HG03060 (cell line): Measurements from ENCODE around the gene CCDC192.

Experiments used
- ATAC-seq: cut with Tn5 transposase; IDR thresholded peaks from one replicate; pipeline ENCODE4 v1.9.1; 2021; ENCODE audit warnings: low read depth, moderate number of reproducible peaks; ENCODE audit not compliant: unreplicated experiment

The CCDC192 gene

DNA sequence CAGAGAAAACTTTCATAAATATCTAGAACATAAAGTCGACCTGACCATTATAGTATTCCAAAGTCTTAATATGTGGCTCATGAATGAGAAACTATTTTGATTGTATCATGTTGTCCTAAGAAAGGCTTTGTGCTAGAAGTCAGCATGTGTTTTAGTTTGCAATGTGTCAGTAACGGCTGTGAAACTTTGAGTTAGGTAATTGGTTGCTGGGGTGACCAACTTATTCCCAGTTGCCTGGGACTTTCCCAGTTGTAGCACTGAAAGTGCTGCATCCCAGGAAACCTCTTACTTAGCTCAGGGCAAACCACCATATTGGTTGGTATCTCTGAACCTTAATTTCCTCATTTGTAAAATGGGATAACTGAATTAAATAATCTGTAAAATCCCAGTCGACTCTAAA, 265.8 kb downstream of the CCDC192 start:
- ATAC-seq: no peak

GRCh38 chr5:127969651-127970050, 266.5 kb downstream of the CCDC192 start:
- ATAC-seq: no peak

GRCh38 chr5:127970081-127970480, 266.9 kb downstream of the CCDC192 start:
- no peak for ATAC-seq

DNA sequence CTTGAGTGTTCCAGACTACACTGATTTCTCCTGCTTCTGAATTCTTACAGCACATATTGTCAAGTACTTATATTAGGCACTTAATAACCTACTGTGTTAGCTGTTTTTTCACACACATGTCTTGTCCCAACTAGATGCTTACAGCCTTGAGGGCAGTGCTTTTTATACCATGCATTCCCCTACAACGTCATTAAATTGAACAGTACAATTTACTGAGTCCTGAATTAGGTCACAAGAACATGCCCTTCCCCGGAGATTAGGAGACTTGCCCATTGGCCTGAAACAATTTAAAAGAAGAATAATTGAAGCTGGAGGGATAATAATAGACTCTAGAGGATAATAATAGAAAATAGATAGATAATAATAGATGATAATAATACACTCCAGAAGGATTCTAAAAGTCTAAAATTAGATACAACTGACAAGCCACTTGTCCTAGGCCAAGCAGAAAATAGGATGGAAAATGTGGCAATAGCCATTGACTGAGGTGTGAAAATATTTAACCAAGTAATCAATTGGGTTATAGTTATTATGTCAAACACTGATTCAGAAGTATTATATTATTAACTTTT, 267.7 kb downstream of the CCDC192 start:
- no peak for ATAC-seq

GRCh38 chr5:127975961-127976360, 272.8 kb downstream of the CCDC192 start:
- no peak for ATAC-seq

DNA sequence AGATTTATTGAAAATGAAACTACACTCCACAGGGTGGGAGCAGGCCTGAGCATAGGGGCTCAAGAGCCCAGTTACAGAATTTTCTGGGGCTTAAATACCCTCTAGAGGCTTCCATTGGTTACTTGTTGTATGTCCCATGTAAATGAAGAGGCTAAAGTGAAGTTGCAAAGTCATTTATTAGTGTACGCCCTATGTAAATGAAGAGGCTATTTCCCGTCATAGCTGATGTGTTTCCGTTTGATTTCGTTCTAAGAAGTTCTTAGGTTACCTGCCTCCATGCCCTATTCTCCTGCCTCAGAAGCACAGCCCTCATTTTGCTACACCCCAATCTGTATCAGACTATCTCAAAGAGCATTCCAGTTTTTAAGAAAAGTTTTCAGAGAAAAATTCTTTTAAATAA, 273.3 kb downstream of the CCDC192 start:
- no peak for ATAC-seq

DNA sequence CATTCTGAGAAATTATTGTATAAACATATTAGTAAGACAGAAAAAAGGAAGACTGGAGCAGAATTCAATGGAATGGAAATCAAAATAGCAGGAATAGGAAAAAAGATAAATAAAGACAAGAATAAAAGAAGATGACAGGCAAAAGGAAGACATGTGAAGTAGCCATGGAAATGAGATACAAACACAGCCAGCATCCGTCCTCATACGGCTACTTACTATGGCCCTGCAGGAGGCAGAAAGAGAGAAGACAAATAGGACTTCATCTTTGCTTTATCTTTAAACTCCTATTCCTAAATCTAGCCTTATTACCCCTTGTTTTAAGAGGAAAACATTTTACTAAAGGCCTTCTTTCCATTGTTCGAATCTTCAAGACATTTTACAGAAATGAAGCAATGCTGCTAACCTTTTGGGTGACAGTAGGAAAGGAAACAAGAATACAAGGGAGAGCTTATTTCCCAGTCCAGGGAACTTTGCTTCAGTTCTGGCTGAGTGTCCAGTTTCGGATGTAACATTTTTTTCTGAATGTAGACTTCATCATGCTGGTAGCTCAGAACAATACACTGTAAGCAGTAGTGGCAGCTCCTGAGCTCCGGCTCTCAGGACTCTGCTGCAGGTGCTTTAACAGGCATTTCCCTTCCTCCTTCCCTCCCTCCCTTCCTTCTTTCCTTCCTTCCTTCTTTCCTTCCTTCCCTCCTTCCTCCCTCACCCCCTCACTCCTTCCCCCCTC, 274.0 kb downstream of the CCDC192 start:
- no peak for ATAC-seq

GRCh38 chr5:127978738-127979300, 275.6 kb downstream of the CCDC192 start:
- ATAC-seq: no peak

DNA sequence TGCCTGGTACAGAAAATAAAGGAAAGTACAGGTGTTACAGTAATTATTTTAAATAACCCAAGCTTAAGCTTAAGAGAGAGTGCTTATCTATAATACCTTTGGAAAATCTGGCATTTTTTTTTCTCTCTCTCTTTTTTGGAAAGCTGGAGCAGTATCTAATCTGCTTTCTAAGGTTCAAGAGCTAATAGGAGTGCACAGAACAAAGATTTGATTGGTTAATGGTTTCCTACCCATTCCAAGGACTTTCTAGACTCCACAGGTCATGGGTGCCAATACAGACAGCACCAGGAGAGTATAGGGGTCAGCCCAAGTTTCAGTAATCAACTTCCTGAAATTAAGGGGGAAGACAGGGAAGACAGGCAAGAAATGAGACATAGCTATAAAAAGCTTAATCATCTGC, 276.3 kb downstream of the CCDC192 start:
- ATAC-seq: no peak

DNA sequence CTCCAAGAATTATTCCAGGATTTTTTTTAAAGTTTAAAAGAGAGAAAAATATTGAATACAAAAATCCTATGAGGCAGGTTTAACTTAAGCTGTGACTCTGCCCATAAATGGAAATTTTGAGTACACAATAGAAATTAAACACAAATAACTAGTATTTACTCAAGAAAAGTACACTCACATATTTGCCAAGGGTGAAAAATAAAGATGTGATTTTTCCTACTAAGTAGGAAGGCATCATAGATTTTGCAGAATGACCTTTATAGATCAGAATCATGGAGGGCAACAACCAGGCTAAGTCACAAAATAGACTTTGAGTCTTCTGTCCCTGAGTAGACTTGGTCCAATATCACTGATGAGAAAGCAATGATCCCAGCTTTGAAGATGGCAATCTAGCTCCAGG, 277.7 kb downstream of the CCDC192 start:
- ATAC-seq: no peak

GRCh38 chr5:127981498-127981897, 278.3 kb downstream of the CCDC192 start:
- no peak for ATAC-seq

DNA sequence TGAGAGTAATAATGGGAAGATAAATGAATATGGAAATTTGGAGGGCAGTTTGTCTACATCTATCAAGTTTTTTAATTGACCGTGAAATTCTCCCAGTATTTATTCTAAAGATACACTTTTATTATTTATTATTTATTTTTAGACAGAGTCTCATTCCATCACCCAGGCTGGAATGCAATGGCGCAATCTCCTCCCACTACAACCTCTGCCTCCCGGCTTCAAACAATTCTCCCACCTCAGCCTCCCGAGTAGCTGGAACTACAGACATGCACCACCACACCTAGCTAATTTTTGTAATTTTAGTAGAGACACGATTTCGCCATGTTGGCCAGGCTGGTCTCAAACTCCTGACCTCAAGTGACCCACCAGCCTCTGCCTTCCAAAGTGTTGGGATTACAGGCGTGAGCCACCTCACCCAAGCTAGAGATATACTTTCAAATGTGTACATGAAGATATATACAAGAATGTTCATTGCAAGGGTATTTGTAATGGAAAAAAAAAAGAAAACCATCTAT, 282.7 kb downstream of the CCDC192 start:
- ATAC-seq: no peak

GRCh38 chr5:127987354-127988145, 284.4 kb downstream of the CCDC192 start:
- ATAC-seq: no peak

DNA sequence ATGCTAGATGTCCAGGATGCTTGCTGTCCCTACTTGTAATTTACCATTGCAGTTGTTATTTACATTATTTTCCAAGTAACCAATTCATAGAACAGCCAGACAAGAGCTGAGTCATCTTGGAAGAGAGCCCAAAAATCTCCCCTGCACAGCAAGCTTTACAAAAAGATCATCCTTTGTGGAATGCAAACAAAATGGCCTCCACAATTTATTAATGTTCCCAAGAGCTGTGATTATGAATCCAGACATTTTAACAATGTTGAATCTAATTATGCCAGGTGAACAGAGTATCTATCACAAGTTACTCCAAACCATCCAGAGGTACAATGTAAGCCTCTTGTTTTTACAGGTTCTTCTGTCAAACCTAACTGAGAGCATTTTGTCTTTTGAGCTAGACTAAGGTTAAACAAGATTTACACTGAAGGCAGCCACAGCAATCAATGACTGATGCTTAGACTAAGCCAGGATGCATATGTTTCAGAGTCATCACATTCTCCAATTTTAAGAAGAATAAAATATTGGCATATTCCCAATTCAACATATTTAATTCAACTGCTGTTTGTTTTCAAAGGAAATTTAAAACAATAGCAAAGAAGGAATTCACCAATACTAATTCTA, 285.1 kb downstream of the CCDC192 start:
- no peak for ATAC-seq
